NB4 (cell line): ENCODE data around the gene COX20.

Source experiments
- DNase-seq: peaks from one replicate; pipeline ENCODE4 v3.0.0; 2010; ENCODE audit warnings: low read depth
- H3K4me3 ChIP-seq: one replicate; pipeline ENCODE4 v1.5.1; 2011; ENCODE audit warnings: mild to moderate bottlenecking, low read depth, low read length, moderate library complexity
- CTCF ChIP-seq: IDR thresholded peaks from one replicate; pipeline ENCODE4 v1.5.1; 2012; ENCODE audit warnings: low read depth, low read length
- MAX ChIP-seq: IDR thresholded peaks from 2 replicates; pipeline ENCODE4 v1.6.1; 2011; ENCODE audit warnings: low read depth, low read length
- MYC ChIP-seq: IDR thresholded peaks from 2 replicates; pipeline ENCODE4 v1.6.1; 2011; ENCODE audit warnings: low read depth, low read length
- POLR2A ChIP-seq: IDR thresholded peaks from 2 replicates; pipeline ENCODE4 v1.6.1; 2011; ENCODE audit warnings: mild to moderate bottlenecking; ENCODE audit not compliant: insufficient read length; ENCODE audit errors: extremely low read depth

Gene COX20

DNA sequence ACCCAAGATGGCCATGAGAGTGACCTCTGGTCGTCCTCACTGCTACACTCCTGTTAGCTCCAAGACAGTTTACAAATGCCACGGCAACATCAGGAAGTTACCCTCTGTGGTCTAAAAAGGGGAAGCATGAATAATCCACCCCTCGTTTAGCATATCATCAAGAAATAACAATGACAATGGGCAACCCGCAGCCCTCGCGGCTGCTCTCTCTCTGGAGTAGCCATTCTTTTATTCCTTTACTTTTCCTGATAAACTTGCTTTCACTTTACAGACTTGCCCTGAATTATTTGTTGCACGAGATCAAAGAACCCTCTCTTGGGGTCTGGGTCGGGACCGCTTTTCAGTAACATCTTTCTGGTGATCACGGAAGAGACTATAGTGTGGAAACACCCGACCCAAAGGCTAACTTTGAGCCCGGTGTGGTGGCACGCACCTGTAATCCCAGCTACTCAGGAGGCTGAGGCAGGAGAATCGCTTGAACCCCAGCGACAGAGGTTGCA, 19.8 kb upstream of the COX20 start:
- 0 out of 2 replicates have a peak, but pooled peaks have one; percentile 22 for TF ChIP-seq MAX
- no peak for TF ChIP-seq MYC
- TF ChIP-seq CTCF: no peak
- TF ChIP-seq POLR2A: peak; percentile 41
- DNase-seq: peak; percentile 88
- peak overlapping the region; percentile 52 for H3K4me3 ChIP-seq

- no peak overlapping the region for H3K4me3 ChIP-seq
- no peak for DNase-seq
These were observed 18.0 kb upstream of the COX20 start for GRCh38 chr1:244817415-244817894.

GRCh38 chr1:244820131-244820530, 15.3 kb upstream of the COX20 start:
- H3K4me3 ChIP-seq: no peak overlapping the region
- no peak for DNase-seq
- TF ChIP-seq CTCF: no peak
- no peak for TF ChIP-seq MYC
- no peak for TF ChIP-seq MAX
- no peak for TF ChIP-seq POLR2A

More at GRCh38 chr1:244817415-244817894, 18.0 kb upstream of the COX20 start:
- TF ChIP-seq MAX: no peak
- TF ChIP-seq POLR2A: no peak
- TF ChIP-seq MYC: no peak
- TF ChIP-seq CTCF: no peak

GRCh38 chr1:244821134-244821533, 14.3 kb upstream of the COX20 start:
- no peak for DNase-seq
- TF ChIP-seq CTCF (no peak), MAX (no peak), POLR2A (no peak)
- H3K4me3 ChIP-seq: no peak overlapping the region

- no peak for DNase-seq
- H3K4me3 ChIP-seq: no peak overlapping the region
- TF ChIP-seq MYC: no peak
- no peak for TF ChIP-seq POLR2A
- TF ChIP-seq CTCF: no peak
- no peak for TF ChIP-seq MAX
These were observed 12.6 kb upstream of the COX20 start for GRCh38 chr1:244822878-244823277.

GRCh38 chr1:244826712-244827111, 8.7 kb upstream of the COX20 start:
- H3K4me3 ChIP-seq: no peak overlapping the region
- TF ChIP-seq MYC: no peak
- no peak for TF ChIP-seq POLR2A
- no peak for TF ChIP-seq CTCF
- TF ChIP-seq MAX: no peak
- DNase-seq: no peak
